DOHH2 (cell line): ENCODE data around the gene TEC.

Source experiments
- H3F3A ChIP-seq: fragments of 200-600 bp; sonication (generic), shearing (Covaris generic); 2 replicates; pipeline ENCODE4 v1.6.0; 2016; ENCODE audit warnings: antibody characterized with exemption, mild to moderate bottlenecking; ENCODE audit not compliant: control insufficient read depth, insufficient read depth
- H3K27ac ChIP-seq: fragments of 200-600 bp; sonication (generic); 2 replicates; pipeline ENCODE4 v1.5.1; 2014; ENCODE audit warnings: low read depth, mild to moderate bottlenecking, low read length, moderate library complexity
- H3K27me3 ChIP-seq: fragments of 200-600 bp; sonication (generic); 2 replicates; pipeline ENCODE4 v1.6.1; 2014; ENCODE audit warnings: mild to moderate bottlenecking, low read length, mixed read lengths; ENCODE audit not compliant: control insufficient read depth
- H3K36me3 ChIP-seq: fragments of 200-600 bp; sonication (generic); 2 replicates; pipeline ENCODE4 v1.6.1; 2014; ENCODE audit warnings: mild to moderate bottlenecking, low read length, moderate library complexity, mixed read lengths; ENCODE audit not compliant: control insufficient read depth
- H3K4me1 ChIP-seq: fragments of 200-600 bp; sonication (generic); 2 replicates; pipeline ENCODE4 v1.6.1; 2014; ENCODE audit warnings: mild to moderate bottlenecking, low read length, mixed read lengths; ENCODE audit not compliant: control insufficient read depth
- H3K4me2 ChIP-seq: fragments of 200-600 bp; sonication (generic); 2 replicates; pipeline ENCODE4 v1.6.0; 2014; ENCODE audit warnings: mild to moderate bottlenecking, low read length, moderate library complexity
- H3K4me3 ChIP-seq: fragments of 200-600 bp; sonication (generic); 2 replicates; pipeline ENCODE4 v1.5.1; 2014; ENCODE audit warnings: mild to moderate bottlenecking, low read length, mixed read lengths
- H3K79me2 ChIP-seq: fragments of 200-600 bp; sonication (generic); 2 replicates; pipeline ENCODE4 v1.6.1; 2014; ENCODE audit warnings: mild to moderate bottlenecking, low read length, mixed read lengths; ENCODE audit not compliant: control insufficient read depth
- H3K9me2 ChIP-seq: fragments of 200-600 bp; sonication (generic); replicated peaks from 2 replicates; pipeline ENCODE4 v1.6.1; 2014; ENCODE audit warnings: mild to moderate bottlenecking, low read length, mixed read lengths; ENCODE audit not compliant: control insufficient read depth
- H3K9me3 ChIP-seq: fragments of 200-600 bp; sonication (generic); 2 replicates; pipeline ENCODE4 v1.6.1; 2014; ENCODE audit warnings: antibody characterized with exemption, low read length, mixed read lengths; ENCODE audit not compliant: control insufficient read depth, insufficient read depth
- H4K20me1 ChIP-seq: fragments of 200-600 bp; sonication (generic); 2 replicates; pipeline ENCODE4 v1.6.0; 2014; ENCODE audit warnings: low read depth, mild to moderate bottlenecking, antibody characterized with exemption, low read length, moderate library complexity; ENCODE audit not compliant: control insufficient read depth, insufficient read depth
- CTCF ChIP-seq: fragments of 200-600 bp; sonication (generic); IDR thresholded peaks from one replicate; pipeline ENCODE4 v1.5.1; 2014; ENCODE audit warnings: antibody characterized with exemption, mild to moderate bottlenecking, low read depth, low read length; ENCODE audit not compliant: poor library complexity, severe bottlenecking
- EZH2phosphoT487 ChIP-seq: fragments of 200-600 bp; sonication (generic); IDR thresholded peaks from 2 replicates; pipeline ENCODE4 v1.6.1; 2017; ENCODE audit warnings: borderline replicate concordance, mild to moderate bottlenecking, antibody characterized with exemption, low read length, moderate library complexity, mixed read lengths

TEC gene

GRCh38 chr4:48105230-48105629 is 164.4 kb downstream of the TEC start:
- no peak overlapping the region for H3K4me2 ChIP-seq
- no peak overlapping the region for H3K4me3 ChIP-seq

DNA sequence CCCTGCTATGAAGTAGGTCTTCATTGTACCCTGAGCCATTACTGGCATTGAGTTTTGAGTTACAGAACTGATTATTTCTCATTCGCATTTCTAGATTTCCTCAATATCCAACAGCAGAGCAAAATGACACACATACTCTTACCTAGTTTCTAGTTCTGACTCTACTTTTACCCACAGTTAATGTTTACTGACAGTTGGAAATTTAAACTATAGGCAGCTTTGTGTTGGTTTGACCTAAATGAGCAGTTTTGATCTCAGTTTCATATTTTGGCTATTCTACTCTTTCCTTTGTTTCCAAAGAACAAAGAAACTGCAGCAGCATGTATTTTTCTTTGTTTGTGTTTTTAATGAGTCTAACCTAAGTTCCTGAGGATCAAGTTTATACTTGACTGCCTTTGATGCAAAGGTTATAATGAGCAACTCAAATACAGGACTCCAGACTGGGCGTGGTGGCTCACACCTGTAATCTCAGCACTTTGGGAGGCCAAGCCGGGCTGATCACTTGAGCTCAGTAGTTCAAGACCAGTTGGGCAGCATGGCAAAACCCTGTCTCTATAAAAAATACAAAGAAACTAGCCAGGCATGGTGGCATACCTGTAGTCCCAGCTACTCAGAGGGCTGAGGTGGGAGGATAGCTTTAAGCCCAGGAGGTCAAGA is 166.0 kb downstream of the TEC start:
- no peak overlapping the region for H3K4me2 ChIP-seq
- no peaks in the 10 kb centered on the region for H3K9me2 ChIP-seq
- no peak for TF ChIP-seq CTCF
- TF ChIP-seq EZH2phosphoT487, result no peak

More at GRCh38 chr4:48105230-48105629, 164.4 kb downstream of the TEC start:
- H3K36me3 ChIP-seq, result no peaks in the 10 kb centered on the region
- H3K9me2 ChIP-seq, result no peaks in the 10 kb centered on the region
- no peaks in the 10 kb centered on the region for H3K27me3 ChIP-seq
- no peaks in the 10 kb centered on the region for H3K4me1 ChIP-seq
- no peaks in the 10 kb centered on the region for H3K79me2 ChIP-seq
- H3F3A ChIP-seq, result no peaks in the 10 kb centered on the region
- TF ChIP-seq CTCF, result no peak
- TF ChIP-seq EZH2phosphoT487, result no peak
- no peaks in the 10 kb centered on the region for H3K9me3 ChIP-seq
- no peaks in the 10 kb centered on the region for H4K20me1 ChIP-seq
- no peak overlapping the region for H3K27ac ChIP-seq

DNA sequence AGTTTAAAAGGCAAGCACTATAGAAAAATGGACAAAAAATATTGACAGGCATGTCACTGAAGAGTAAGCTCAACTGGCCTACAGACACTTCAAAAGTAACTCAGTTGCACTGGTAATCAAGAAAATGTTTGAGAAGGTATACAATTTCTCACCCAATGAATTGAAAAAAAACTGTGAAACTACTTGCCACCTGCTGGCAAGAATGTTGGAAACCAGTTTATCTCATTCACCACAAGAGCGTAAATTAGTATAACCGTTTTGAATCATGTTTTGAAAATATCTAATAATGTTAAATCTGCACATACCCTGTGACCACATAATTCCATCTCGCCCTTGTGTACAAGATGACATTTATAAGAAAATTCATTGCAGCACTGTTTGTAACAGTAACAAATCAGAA is 167.3 kb downstream of the TEC start:
- no peaks in the 10 kb centered on the region for H4K20me1 ChIP-seq
- H3K79me2 ChIP-seq, result no peaks in the 10 kb centered on the region
- no peaks in the 10 kb centered on the region for H3K9me3 ChIP-seq
- H3K9me2 ChIP-seq, result no peaks in the 10 kb centered on the region
- no peaks in the 10 kb centered on the region for H3K27me3 ChIP-seq
- TF ChIP-seq EZH2phosphoT487 (no peak), CTCF (no peak)
- no peak overlapping the region for H3K4me3 ChIP-seq
- H3K4me1 ChIP-seq, result no peaks in the 10 kb centered on the region
- H3K4me2 ChIP-seq, result no peak overlapping the region
- no peak overlapping the region for H3K27ac ChIP-seq
- no peaks in the 10 kb centered on the region for H3F3A ChIP-seq
- no peaks in the 10 kb centered on the region for H3K36me3 ChIP-seq

More for the DNA sequence above, 166.0 kb downstream of the TEC start:
- Histone ChIP-seq H4K20me1 (no peaks in the 10 kb centered on the region), H3K27ac (no peak overlapping the region), H3K36me3 (no peaks in the 10 kb centered on the region), H3K27me3 (no peaks in the 10 kb centered on the region), H3K9me3 (no peaks in the 10 kb centered on the region), H3F3A (no peaks in the 10 kb centered on the region), H3K79me2 (no peaks in the 10 kb centered on the region), H3K4me1 (no peaks in the 10 kb centered on the region), H3K4me3 (no peak overlapping the region)

GRCh38 chr4:48100256-48100655 is 169.4 kb downstream of the TEC start:
- Histone ChIP-seq H3K4me2 (no peak overlapping the region), H3K9me3 (no peaks in the 10 kb centered on the region), H3K9me2 (no peaks in the 10 kb centered on the region), H3K4me1 (no peaks in the 10 kb centered on the region), H3K79me2 (no peaks in the 10 kb centered on the region), H3K4me3 (no peak overlapping the region), H4K20me1 (no peaks in the 10 kb centered on the region), H3F3A (no peaks in the 10 kb centered on the region), H3K36me3 (no peaks in the 10 kb centered on the region), H3K27ac (no peak overlapping the region), H3K27me3 (peaks cover 5% of the 10 kb centered on the region)
- TF ChIP-seq CTCF (no peak), EZH2phosphoT487 (no peak)
